ENCODE measurements around the gene PRKCA.

Gene PRKCA

DNA sequence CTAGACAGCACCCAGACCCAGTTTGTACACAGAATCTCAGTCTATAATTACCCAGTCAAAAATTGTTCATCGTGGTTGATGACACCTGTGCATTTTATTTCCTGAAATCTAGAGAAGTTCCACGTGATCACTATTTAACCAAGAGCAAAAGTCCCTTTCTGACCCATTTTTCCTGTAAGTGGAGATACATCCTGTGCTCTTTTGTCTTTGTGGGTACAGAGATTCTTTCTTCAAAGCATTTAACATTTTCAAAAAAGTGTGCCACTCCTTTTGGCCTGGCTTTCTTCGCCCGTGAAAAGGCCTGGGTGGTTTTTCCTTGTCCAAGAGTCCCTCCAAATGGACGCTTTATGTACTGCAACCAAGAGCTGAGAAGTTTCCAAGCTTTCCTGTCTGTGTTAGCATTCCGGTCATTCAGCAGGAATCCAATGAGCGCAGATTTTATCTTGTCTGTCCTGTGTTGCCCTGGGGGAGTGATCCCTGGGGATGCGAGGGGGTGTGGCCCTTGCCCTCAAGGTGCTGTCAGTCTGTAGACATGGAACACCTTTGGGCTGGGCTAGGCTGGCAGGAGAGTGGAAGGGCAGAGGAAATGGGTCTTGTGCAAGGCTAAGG lies 371.4 kb downstream of the PRKCA start:
- peak; percentile 31 for DNase-seq

DNA sequence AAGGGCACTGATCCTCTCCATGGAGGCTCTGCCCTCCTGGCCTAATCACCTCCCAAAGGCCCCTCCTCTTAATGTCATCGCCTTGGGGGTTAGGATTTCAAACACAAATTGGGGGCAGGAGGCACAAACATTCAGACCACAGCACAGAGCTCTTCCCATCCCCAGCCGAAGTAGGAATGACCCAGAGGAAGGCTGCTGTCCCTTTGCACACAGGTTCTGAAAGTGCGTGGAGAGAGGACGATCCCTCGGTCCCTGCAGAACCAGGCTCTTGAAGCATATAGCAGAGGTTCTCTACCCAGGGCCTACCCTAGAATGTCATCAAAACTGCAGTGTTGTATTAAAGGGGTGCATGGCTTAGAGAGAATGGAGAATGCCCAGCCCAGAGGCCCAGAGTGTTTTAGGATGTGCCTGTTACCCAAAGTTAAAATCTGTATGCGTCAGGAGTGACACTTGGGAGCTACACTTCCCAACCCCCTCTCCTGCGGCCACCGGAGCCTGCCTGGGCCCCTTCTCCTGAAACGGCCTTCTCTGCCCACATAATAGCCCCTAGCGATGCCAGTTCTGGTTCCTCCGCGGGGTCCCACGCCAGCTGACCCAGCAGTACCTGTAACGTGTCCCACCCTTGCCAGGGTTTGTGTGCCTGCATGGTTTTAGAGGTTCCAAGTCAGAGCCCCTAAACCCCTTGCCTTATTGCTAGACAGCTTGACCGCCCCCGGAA lies 373.0 kb downstream of the PRKCA start:
- no peak for DNase-seq

DNA sequence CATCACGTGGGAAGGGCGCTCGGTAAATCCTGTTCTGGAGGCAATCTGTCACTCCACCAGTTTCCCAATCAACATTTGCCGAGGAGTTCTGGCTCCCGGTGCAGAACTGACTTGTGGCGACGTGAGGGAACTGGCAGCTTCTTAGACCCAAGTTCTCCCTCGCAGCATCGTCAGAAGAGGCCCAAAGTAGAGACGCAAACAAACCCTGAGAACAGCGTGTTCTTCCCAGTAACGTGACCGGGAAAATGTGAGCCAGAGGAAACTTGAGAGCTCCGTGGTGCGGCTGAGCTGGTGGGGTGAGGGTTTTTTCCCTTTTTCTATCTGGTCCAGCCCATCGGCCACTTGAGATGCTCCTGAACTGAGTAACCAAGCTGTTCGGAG lies 373.6 kb downstream of the PRKCA start:
- DNase-seq = no peak

DNA sequence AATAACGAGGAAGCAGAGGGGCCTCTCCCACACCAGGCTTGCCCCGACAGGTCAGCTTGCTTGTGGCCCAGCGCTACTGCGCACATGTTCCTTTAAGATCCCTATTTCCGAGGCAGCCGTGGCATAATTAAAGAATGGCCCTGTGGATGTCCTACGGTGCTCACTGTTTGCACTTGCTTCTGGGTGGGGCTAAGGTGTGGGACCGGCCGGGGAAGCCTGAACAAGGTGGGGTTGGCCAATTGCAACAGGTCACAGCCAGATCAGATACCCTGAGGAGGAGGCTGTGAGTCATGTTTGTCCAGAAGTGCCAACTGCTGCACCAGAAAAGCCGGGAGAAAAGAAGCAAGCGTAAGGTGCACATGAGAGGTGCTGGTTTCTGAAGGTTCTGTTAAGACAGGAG lies 374.0 kb downstream of the PRKCA start:
- no peak for DNase-seq

DNA sequence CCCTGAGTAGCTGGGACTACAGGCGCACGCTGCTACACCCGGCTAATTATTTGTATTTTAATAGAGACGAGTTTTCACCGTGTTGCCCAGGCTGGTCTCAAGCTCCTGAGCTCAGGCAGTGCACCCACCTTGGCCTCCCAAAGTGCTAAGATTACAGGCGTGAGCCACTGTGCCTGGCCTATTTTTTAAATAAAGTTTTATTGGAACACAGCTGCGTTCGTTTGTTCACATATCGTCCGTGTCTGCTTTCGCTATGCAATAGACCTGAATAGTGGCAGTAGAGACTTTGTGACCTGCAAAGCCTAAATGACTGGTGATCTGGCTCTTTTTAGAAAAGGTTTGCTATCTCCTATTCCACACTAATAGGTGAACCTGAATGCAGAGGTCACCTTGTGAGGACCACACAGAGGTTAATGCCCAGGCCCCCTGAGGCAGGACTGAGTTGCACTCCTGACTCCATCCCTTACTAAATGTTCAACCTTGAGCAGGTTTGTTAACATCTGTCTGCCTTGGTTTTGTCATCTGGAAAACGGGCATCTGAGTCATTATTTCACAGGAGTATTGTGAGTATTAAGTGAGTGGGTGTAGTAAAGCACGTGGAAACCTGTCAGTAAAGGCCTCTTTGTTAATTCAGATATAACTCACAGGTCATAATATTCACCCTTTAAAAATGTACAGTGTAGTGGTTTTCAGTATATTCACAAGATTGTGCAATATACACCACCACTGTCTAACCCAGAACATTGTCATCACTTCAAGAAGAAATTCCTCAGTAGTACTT lies 375.0 kb downstream of the PRKCA start:
- no peak for DNase-seq

DNA sequence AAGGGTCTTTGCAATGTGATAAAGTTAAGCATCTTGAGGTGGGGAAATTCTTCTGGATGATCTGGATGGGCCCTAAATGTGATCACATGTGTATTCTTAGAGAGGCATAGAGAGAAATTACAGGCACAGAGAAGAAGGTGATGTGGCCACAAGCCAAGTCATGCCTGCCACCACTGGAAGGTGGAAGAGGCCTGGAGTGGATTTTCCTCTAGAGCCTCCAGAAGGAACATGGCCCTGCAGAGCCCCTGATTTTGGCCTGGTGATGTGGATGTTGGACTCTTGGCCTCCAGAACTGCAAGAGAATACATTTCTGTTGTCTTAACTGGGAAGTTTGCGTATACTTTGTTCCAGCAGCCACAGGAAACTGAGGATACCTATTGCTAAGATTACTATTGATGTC lies 375.6 kb downstream of the PRKCA start:
- no peak for DNase-seq

DNA sequence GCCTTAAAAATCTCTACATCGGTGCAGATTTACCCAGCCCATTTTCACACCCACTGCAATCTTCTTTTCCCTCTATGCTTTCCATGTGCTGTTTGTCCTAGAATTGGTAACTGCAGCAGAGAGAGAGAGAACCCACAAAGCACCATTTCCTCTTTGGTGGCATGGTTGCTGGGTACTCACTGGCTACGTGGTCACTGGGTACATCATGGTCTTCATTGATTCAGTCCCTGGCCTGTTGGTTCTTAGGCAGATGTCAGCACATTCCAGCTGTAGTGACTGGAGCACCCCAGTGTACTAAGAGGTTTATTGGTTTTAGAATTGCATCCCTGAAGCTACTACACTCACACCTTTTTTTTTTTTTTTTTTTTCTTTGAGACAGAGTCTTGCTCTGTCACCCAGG lies 376.4 kb downstream of the PRKCA start:
- DNase-seq = no peak

DNA sequence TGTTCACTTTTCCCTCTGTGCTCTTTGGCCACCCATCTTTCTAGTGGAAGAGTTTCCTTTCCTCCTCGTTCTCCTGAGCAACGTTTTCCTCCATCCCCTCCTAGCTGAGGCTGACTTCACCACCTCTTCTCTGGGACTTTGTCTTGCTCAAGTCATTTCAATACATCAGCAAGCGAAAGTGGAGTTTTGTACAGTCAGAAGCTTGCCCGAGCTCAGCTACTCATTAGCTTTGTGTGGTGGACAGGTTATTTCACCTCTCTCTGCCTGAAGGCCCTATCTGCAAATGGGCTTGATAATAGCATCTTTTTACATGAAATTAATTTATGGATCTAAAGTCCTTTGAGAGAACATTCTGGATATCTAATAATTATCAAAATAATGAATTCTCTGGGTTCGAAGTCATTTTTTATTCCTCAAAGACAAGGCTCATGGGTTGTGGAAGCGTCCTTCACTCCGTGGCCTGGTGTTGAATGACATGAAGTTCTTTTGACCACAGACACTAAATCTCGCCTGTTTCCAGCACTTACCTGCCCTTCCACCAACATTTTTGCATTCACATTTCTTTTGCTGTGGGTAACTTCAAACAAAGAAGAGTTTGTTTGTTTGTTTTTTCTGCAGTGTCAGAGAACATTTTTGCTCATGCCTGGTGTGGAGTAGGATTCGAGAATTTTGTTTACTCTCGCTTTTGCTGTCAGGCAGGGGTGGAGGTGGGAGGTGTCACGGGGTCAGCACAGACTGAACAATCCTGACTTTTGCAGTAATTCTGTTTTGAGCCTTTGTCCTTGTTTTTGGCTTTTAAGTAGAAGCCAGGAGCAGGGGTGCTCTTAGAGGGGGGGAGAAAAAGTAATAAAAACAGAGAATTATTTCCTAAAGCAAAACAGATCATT lies 377.5 kb downstream of the PRKCA start:
- DNase-seq = no peak

DNA sequence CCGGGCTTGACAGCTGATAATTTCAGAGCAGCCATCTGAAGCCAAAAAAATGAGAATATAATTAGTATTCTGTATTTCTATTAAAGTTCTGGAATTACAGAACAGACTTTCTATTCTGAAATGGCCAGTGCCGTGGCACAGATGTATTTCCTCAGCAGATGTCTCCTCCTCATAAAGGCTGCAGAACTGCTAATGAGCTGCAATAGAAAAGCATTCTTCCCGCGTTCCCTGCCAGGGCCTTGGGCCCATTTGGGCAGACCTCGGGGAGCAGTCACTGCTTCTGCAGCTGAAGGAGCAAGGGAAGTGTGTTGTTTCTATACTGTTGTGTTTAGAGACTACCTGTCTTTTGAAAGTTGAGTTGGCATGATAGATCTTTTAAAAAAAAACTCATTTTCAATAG lies 379.9 kb downstream of the PRKCA start:
- DNase-seq = no peak

DNA sequence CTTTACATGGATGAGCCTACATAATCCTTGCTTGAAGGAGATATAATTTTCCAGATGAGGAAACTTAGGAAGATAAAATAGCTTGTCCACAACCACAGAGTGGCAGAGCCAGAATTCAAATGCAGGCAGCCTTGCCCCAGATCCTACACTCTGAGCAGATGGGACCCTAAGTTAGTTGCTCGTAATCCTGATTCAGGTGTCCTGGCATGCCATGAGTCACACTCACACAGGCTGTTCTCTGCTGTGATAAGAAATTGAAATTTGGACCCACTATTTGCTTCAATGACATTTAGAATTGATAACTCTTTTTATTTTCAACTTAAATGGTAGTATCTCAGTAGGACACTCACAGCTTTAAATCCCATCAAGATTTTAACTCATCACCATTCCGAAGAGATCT lies 381.8 kb downstream of the PRKCA start:
- DNase-seq = no peak

DNA sequence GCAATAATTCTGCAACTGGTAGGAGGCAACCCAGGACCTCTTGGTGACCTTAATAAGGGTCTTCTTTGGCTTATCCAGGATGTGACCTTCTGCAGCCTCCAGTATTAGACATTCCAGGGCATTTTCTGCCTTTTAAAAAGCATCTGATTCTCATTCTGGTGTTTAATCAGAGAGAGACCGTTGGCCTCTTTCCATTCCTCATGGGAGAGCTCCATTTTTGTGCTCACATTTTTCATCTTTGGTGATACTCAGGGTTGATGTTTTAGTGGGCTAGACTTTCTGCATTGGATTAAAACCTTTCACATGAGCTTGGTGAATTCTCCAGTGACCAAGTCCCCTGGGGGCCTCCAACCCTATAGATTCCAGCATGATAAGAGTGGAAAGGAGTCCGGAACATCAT lies 382.3 kb downstream of the PRKCA start:
- DNase-seq = no peak

DNA sequence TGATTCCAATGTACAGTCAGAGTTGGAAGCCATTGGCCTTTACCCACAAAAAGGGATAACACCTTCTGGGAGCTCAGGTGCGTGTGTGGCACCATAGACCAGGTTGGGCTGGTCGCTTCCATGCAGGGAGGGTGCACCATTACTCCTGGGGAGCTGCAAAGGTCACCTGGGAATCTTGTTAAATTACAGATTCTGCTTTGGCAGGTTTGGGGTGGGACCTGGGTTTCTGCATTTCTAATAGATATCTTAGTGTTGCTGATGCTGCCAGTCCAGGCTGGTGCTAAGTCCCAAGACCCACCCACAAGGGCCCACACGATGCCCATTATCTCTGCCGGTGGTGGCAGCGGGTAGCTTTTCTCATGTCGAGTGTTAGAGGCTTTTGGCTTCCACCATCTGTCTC lies 384.2 kb downstream of the PRKCA start:
- no peak for DNase-seq

DNA sequence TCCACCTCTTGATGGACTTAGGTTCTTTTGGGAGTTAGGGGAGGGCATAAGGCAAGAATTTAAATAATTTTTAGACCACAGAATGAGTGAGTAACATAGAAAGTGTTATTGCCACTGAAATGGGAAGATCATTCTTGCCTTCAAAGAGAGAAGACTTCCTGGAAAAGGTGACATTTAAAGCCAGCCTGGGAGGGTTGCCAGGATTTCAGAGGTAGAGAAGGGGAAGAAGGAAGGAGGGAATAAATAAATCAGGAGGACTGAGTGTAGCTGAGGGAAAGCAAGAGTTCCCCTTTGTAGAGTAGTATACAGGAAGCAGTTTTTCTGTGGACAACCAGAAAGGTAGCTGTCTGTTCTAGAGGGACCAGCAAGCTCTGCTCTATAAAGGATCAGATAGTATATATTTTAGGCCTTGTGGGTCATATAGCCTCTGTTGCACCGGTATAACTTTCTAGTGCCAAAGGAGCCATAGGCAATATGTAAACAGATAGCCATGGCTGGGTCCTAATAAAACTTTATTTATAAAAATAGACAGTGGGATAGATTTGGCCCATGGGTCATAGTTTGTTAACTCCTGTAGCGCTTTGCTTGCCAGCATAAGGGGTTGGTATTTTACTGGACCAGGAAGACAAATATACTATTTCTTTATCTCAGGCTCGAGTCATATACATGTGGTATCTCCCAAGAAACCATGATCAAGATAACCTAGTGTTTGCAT lies 385.3 kb downstream of the PRKCA start:
- no peak for DNase-seq

DNA sequence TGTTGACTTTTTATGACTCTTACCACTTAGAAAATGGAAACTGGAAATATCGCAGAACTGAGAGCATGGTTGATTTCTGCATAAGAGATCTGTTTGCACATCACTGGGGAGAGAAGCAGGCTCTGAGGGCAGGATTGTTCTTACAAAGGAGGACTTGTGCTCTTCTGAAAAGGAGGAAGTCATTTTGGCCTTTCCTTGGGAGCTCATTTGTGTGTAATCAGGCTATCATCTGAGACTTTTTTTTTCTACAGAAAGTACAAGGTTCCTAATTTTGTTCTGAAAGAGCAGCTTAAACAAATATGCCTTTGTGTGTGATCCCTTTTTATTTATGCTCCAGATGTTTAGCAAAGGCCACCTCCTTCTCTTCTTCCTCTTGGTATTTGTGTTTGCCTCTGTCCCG lies 386.8 kb downstream of the PRKCA start:
- DNase-seq = no peak

DNA sequence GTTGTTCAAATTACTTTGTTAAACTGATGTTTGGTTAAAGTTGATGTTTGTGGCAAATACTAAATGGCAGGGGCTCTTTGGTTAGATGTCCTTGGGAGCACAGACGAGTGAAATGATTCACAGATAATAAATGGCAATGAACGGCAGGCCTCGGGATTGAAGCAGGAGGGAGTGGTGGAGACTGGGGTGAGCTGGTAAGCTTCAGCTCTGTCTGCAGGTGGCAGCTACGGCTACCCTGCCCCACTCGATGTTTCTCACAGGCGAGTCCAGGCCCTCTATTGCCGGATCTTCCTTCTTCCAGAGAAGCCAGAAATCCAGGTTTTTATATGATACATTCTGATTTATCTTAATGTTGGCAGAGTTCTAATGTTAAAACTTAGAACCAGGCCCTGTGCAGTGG lies 387.8 kb downstream of the PRKCA start:
- no peak for DNase-seq

DNA sequence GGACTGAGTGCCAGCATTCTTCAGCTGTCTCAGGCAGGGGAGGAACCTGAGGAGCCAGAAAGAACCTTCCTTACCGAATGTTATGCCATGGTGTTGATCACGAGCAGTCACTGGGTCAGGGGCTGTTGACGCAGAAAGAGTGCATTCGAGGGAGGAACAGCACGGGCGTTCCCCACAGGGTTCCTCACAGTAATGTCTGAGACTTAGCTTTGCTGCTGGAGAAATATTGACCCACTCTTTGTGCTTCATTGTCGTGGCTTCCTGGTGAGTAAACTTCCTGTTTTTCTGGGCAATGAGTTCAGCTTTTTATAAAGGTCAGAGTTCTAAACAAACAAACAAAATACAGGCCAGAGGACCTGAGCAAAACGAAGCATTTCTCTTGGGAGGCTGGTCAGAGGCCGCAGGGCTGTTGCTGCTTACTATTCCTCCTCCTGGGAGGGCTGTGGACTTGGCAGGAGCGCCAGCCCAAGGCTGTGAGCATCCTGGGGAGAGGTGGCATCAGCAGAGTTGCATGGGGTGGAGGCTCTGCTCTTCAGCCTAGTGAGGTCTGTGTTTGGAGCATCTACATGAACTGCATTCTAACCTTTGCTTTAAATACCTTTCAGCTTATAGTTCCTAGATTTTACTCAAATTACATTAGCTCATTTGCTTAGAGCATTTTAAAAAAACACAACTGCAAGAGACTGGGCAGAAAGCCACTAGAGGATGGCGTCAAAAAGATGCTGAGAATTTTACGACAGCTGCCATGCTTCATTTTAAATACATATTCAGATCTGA lies 389.4 kb downstream of the PRKCA start:
- DNase-seq = peak; percentile 8

DNA sequence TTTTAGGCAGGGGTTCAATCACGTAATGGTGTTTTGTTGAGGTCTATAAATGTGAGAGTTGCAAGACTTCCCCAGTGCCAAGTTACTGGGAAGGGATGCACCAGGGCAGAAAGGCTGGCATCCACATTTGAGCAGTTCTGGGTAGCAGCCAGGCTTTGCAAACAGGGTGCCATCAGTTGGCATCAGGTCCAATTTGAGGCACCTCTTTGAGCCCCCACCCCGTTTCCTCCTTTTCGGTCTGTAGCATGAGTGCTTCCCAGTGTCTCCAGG lies 389.9 kb downstream of the PRKCA start:
- no peak for DNase-seq

DNA sequence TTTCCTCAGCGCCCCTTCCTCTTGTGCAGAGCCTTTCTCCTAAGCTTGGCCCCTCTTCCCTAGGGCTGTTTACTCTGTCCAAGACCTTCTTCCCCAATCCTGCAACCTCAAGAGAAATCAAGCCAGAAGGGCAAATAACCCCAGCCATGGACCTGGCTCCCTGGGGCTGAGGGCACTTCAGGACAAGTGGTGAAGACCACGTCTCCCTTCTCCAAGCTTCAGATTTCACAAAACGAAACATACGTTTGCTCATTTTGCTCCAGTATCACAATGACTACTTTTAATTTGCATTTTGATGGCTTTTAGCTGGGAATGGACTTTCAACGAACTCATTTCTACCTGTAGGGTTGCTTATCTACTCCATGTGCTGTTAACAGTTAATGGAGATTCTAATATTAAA lies 392.7 kb downstream of the PRKCA start:
- no peak for DNase-seq

DNA sequence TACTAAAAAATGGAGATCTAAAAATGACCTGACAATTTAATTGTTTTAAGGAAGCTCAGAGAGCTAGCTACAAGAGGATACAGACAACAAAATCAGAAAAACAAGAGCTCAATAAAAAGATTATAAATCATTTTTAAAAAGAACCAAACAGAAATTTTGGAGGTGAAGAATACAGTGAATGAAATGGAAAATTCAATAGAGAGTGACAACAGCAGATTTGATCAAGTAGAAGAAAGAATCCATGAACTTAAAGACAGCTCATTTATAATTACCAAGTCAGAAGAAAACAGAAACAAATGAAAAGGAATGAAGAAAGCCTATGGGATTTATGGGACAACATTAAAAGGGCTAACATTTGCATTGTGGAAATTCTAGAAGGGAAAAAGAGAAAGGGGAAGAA lies 395.9 kb downstream of the PRKCA start:
- no peak for DNase-seq

DNA sequence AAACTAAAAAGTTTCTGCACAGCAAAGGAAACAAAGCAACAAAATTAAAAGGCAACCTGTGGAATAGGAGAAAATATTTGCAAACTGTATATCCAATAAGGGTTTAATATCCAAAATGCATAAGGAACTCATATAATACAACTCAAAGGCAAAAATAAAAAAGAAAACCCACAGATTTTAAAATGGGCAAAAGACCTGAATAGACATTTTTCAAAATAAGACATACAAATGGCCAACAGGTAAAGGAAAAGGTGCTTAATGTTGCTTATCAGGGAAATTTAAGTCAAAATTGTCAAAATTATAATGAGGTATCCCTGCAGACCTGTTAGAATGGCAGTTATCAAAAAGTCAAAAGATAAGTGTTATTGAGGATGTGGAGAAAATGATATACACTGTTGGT lies 399.0 kb downstream of the PRKCA start:
- no peak for DNase-seq

DNA sequence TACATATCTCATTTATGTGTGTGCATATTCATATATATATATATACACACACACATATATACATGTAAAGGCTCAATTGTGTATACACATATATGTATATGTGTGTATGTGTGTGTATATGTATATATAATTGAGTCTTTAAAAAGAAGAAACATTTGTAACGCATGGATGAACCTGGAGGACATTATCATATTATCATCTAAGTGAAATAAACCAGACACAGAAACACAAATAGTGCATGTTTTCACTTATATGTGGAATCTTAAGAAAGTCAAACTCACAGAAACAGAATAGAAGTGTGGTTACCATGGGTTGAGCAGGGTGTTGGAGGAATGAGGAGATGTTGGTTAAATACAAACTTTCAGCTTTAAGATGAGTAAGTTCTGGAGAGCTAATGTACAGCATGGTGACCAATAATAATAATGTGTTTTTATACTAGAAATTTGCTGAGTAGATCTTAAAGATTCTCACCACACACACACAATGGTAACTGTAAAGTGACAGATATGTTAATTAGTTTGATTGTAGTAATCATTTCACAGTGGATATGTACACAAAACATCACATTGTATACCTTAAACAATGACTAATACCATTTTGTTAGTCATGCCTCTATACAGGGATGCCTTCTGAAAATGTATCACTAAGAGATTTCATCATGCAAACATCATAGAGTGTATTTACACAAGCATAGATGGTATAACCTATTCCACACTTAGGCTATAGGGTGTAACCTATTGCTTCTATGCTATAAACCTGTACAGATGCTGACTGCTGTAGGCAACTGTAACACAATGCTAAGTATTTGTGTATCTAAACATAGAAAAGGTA lies 399.9 kb downstream of the PRKCA start:
- no peak for DNase-seq

Measured in NCI-H526 treated with DMSO at 0.1 percent for 48 hours (cell line).